H9 (cell line): ENCODE data around the gene CYP2F1. TPM values are rescaled to one million over a fixed set of nuclear protein-coding genes. Genes with fewer than 3 reads are reported as not detected.

Source experiments
- DNase-seq: peaks from one replicate; pipeline ENCODE4 v3.0.0-alpha.2; 2017
- H2AFZ ChIP-seq: one replicate; pipeline ENCODE4 v1.6.1; 2013; ENCODE audit warnings: mild to moderate bottlenecking, low read length, control low read depth, moderate library complexity
- H2AK5ac ChIP-seq: 2 replicates; pipeline ENCODE4 v1.6.1; 2013; ENCODE audit warnings: low read length, control low read depth, mixed read lengths; ENCODE audit not compliant: insufficient read length
- H2BK120ac ChIP-seq: one replicate; pipeline ENCODE4 v1.6.1; 2013; ENCODE audit warnings: low read depth, mild to moderate bottlenecking, low read length, control low read depth, inconsistent platforms; ENCODE audit not compliant: poor library complexity, severe bottlenecking
- H2BK12ac ChIP-seq: 2 replicates; pipeline ENCODE4 v1.6.1; 2013; ENCODE audit warnings: low read length, control low read depth, mixed read lengths, low read depth; ENCODE audit not compliant: insufficient read length
- H2BK15ac ChIP-seq: 2 replicates; pipeline ENCODE4 v1.6.1; 2013; ENCODE audit warnings: low read depth, low read length, control low read depth
- H2BK20ac ChIP-seq: one replicate; pipeline ENCODE4 v1.6.1; 2013; ENCODE audit warnings: low read depth, mild to moderate bottlenecking, low read length, control low read depth, inconsistent platforms; ENCODE audit not compliant: poor library complexity, severe bottlenecking
- H2BK5ac ChIP-seq: 2 replicates; pipeline ENCODE4 v1.6.1; 2013; ENCODE audit warnings: low read length, control low read depth, mixed read lengths; ENCODE audit not compliant: insufficient read length
- H3K14ac ChIP-seq: 2 replicates; pipeline ENCODE4 v1.6.1; 2013; ENCODE audit warnings: low read length, control low read depth; ENCODE audit not compliant: insufficient read depth
- H3K18ac ChIP-seq: 2 replicates; pipeline ENCODE4 v1.6.1; 2013; ENCODE audit warnings: low read depth, mild to moderate bottlenecking, mixed read lengths, low read length, control low read depth; ENCODE audit not compliant: insufficient read length
- H3K23ac ChIP-seq: 2 replicates; pipeline ENCODE4 v1.6.1; 2013; ENCODE audit warnings: low read length, control low read depth, mixed read lengths, low read depth; ENCODE audit not compliant: insufficient read length
- H3K23me2 ChIP-seq: 2 replicates; pipeline ENCODE4 v1.6.1; 2013; ENCODE audit warnings: low read depth, mild to moderate bottlenecking, mixed read lengths, low read length, control low read depth; ENCODE audit not compliant: insufficient read length, poor library complexity, severe bottlenecking
- H3K27ac ChIP-seq: 2 replicates; pipeline ENCODE4 v1.5.1; 2013; ENCODE audit warnings: low read length, control low read depth, mixed read lengths, low read depth; ENCODE audit not compliant: insufficient read length
- H3K27me3 ChIP-seq: 2 replicates; pipeline ENCODE4 v1.6.1; 2013; ENCODE audit warnings: low read length, control low read depth, inconsistent platforms; ENCODE audit not compliant: insufficient read depth
- H3K4ac ChIP-seq: 2 replicates; pipeline ENCODE4 v1.6.1; 2013; ENCODE audit warnings: low read depth, mild to moderate bottlenecking, control low read depth, inconsistent platforms, low read length, moderate library complexity
- H3K4me1 ChIP-seq: 2 replicates; pipeline ENCODE4 v1.6.1; 2013; ENCODE audit warnings: low read length, control low read depth, inconsistent platforms; ENCODE audit not compliant: insufficient read depth
- H3K4me2 ChIP-seq: 2 replicates; pipeline ENCODE4 v1.6.1; 2013; ENCODE audit warnings: low read length, control low read depth, mixed read lengths; ENCODE audit not compliant: insufficient read length, insufficient read depth
- H3K56ac ChIP-seq: 2 replicates; pipeline ENCODE4 v1.6.1; 2013; ENCODE audit warnings: low read depth, mild to moderate bottlenecking, mixed read lengths, low read length, control low read depth; ENCODE audit not compliant: insufficient read length
- H3K79me1 ChIP-seq: 2 replicates; pipeline ENCODE4 v1.6.1; 2013; ENCODE audit warnings: low read depth, mild to moderate bottlenecking, moderate library complexity, low read length, control low read depth, inconsistent platforms; ENCODE audit not compliant: insufficient read depth, poor library complexity, severe bottlenecking
- H3K79me2 ChIP-seq: 2 replicates; pipeline ENCODE4 v1.6.1; 2013; ENCODE audit warnings: low read length, control low read depth, inconsistent platforms; ENCODE audit not compliant: insufficient read depth
- H3K9ac ChIP-seq: 2 replicates; pipeline ENCODE4 v1.6.1; 2013; ENCODE audit warnings: low read length, control low read depth, mixed read lengths; ENCODE audit not compliant: insufficient read length; ENCODE audit errors: extremely low read depth
- H3K9me3 ChIP-seq: one replicate; pipeline ENCODE4 v1.6.1; 2013; ENCODE audit warnings: low read depth, low read length, inconsistent platforms; ENCODE audit not compliant: control insufficient read depth
- H3T11ph ChIP-seq: one replicate; pipeline ENCODE4 v1.6.1; 2013; ENCODE audit warnings: mild to moderate bottlenecking, low read length, control low read depth, inconsistent platforms
- H4K20me1 ChIP-seq: one replicate; pipeline ENCODE4 v1.6.1; 2013; ENCODE audit not compliant: control insufficient read depth, insufficient read length, insufficient read depth
- H4K5ac ChIP-seq: 2 replicates; pipeline ENCODE4 v1.6.1; 2013; ENCODE audit warnings: low read depth, mild to moderate bottlenecking, mixed read lengths, low read length, control low read depth; ENCODE audit not compliant: insufficient read length
- H4K8ac ChIP-seq: replicated peaks from 2 replicates; pipeline ENCODE4 v1.6.1; 2013; ENCODE audit warnings: low read length, control low read depth, mixed read lengths, low read depth; ENCODE audit not compliant: insufficient read length
- H4K91ac ChIP-seq: 2 replicates; pipeline ENCODE4 v1.6.1; 2013; ENCODE audit warnings: low read depth, mild to moderate bottlenecking, moderate library complexity, mixed read lengths, low read length, control low read depth; ENCODE audit not compliant: insufficient read length
- H3K27ac Mint-ChIP-seq, 3 experiments: 2 replicates in 2 of 3; 3 replicates in 1 of 3; pipeline ENCODE4 v1.8.0; 2020 to 2021; ENCODE audit warnings: mixed read lengths in 3 of 3, mild to moderate bottlenecking in 1 of 3, moderate library complexity in 1 of 3
- H3K27me3 Mint-ChIP-seq: 2 replicates; pipeline ENCODE4 v1.8.0; 2021; ENCODE audit warnings: low read depth, mild to moderate bottlenecking, moderate library complexity, mixed read lengths
- H3K36me3 Mint-ChIP-seq, 3 experiments: 2 replicates in 2 of 3; 3 replicates in 1 of 3; pipeline ENCODE4 v1.8.0; 2020 to 2021; ENCODE audit warnings: low read depth in 3 of 3, mixed read lengths in 3 of 3; ENCODE audit not compliant: insufficient read depth in 1 of 3
- H3K4me1 Mint-ChIP-seq, 2 experiments: 2 replicates each; pipeline ENCODE4 v1.8.0; 2020; ENCODE audit warnings: mixed read lengths in 2 of 2
- H3K4me3 Mint-ChIP-seq, 2 experiments: 2 replicates in 1 of 2; 3 replicates in 1 of 2; pipeline ENCODE4 v1.8.0; 2020 to 2021; ENCODE audit warnings: mild to moderate bottlenecking in 2 of 2, mixed read lengths in 2 of 2, moderate library complexity in 1 of 2
- H3K9me3 Mint-ChIP-seq, 2 experiments: 2 replicates in 1 of 2; 3 replicates in 1 of 2; pipeline ENCODE4 v1.8.0; 2020; ENCODE audit warnings: mild to moderate bottlenecking in 2 of 2, mixed read lengths in 2 of 2, moderate library complexity in 1 of 2
- CTCF ChIP-seq: fragments of 200-600 bp; sonication (generic); conservative IDR thresholded peaks from 3 replicates; pipeline ENCODE4 v1.8.0; 2021; ENCODE audit warnings: antibody characterized with exemption, mild to moderate bottlenecking
- WGBS: extraction: QIAGEN DNeasy Blood & Tissue Kit; methylation state at CpG from one replicate; pipeline ENCODE4 v1.1.7; 2013; ENCODE audit warnings: missing lambda C conversion rate, low lambda C conversion rate, mixed read lengths; ENCODE audit not compliant: insufficient read length; ENCODE audit errors: extremely low coverage; 5-methylcytosine and 5-hydroxymethylcytosine counted together
- total RNA-seq: library from RNA; stranded (reverse); gene quantifications from 2 replicates; pipeline ENCODE4 v1.2.1, GENCODE V29; 2021

The CYP2F1 gene
- total RNA-seq, 1 experiment from 2014 or later, result 0.63 TPM

- Histone ChIP-seq H3T11ph (no peak overlapping the region), H3K4ac (no peak overlapping the region), H2BK15ac (no peak overlapping the region), H3K4me2 (no peak overlapping the region), H3K9ac (no peak overlapping the region), H2BK20ac (no peak overlapping the region), H3K79me1 (no peaks in the 10 kb centered on the region), H3K56ac (no peak overlapping the region), H3K23me2 (no peaks in the 10 kb centered on the region), H3K9me3 (no peaks in the 10 kb centered on the region), H3K27me3 (no peaks in the 10 kb centered on the region), H3K23ac (no peak overlapping the region), H2AK5ac (no peak overlapping the region), H2BK5ac (no peak overlapping the region), H4K91ac (no peak overlapping the region), H3K4me1 (peaks cover 4% of the 10 kb centered on the region; the same call in 1 of the 2 replicates), H4K5ac (no peak overlapping the region), H2AFZ (no peak overlapping the region), H4K8ac (no peak overlapping the region), H3K14ac (no peak overlapping the region), H3K79me2 (no peaks in the 10 kb centered on the region), H4K20me1 (no peaks in the 10 kb centered on the region), H3K27ac (no peak overlapping the region), H2BK120ac (no peak overlapping the region), H2BK12ac (no peak overlapping the region), H3K18ac (no peak overlapping the region)
- H3K36me3 Mint-ChIP-seq, result peaks cover 0 to 10% (median 8%) of the 10 kb centered on the region in 3 experiments; a peak in 4 of 7 replicates
- H3K27ac Mint-ChIP-seq, result no peak overlapping the region
- WGBS, result no CpG with 5 or more reads among the region's 5 CpGs
- H3K9me3 Mint-ChIP-seq, result peaks cover 5 to 6% of the 10 kb centered on the region in 2 experiments; a peak in 4 of 5 replicates
- TF ChIP-seq CTCF, result peak; percentile 71
- no peaks in the 10 kb centered on the region; the same call in 1 of the 2 replicates for H3K27me3 Mint-ChIP-seq
- peak; percentile 71 for DNase-seq
- peak overlapping the region in 1 of 2 experiments; percentile 39; a peak in 1 of 5 replicates for H3K4me3 Mint-ChIP-seq
- peaks cover 6 to 9% of the 10 kb centered on the region in 2 experiments for H3K4me1 Mint-ChIP-seq
Observed at GRCh38 chr19:41161903-41162302, 47.7 kb downstream of the CYP2F1 start.
